ENCODE data around the gene SLX9. TPM values are rescaled to one million over a fixed set of nuclear protein-coding genes. Genes with fewer than 3 reads are reported as not detected.

SLX9 gene, protein sequence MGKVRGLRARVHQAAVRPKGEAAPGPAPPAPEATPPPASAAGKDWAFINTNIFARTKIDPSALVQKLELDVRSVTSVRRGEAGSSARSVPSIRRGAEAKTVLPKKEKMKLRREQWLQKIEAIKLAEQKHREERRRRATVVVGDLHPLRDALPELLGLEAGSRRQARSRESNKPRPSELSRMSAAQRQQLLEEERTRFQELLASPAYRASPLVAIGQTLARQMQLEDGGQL
- total RNA-seq: 18.7 and 19.9 TPM in 2 replicates

DNA sequence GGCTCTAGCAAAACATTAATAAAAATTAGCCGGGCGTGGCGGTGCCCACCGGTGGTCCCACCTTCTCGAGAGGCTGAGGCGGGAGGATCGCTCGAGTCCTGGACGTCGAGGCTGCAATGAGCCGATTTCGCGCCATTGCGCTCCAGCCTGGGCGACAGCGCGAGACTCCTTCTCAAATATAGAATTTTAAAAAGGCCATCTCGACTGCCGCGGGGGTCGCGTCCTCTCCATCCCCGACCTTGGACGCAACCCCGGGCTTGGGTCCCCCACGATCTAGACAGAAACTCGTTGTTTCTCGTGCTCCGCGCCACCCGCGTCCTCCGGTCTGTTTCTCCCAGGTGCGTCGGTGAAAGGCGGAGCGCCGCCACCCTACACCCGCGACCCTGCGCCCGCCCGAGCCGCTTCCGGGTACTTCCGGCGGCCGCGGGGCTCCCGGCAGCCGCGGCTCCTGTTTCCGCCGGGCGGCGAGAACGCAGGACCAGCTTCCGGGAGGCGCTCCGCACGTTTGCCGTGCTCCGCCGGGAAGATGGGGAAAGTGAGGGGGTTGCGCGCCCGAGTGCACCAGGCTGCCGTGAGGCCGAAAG lies at the start of gene SLX9:
TSS of gene SLX9 (plus strand) at position 498 of the 584 bp plus-strand sequence. CDS start at position 527, 29 bp downstream.

DNA sequence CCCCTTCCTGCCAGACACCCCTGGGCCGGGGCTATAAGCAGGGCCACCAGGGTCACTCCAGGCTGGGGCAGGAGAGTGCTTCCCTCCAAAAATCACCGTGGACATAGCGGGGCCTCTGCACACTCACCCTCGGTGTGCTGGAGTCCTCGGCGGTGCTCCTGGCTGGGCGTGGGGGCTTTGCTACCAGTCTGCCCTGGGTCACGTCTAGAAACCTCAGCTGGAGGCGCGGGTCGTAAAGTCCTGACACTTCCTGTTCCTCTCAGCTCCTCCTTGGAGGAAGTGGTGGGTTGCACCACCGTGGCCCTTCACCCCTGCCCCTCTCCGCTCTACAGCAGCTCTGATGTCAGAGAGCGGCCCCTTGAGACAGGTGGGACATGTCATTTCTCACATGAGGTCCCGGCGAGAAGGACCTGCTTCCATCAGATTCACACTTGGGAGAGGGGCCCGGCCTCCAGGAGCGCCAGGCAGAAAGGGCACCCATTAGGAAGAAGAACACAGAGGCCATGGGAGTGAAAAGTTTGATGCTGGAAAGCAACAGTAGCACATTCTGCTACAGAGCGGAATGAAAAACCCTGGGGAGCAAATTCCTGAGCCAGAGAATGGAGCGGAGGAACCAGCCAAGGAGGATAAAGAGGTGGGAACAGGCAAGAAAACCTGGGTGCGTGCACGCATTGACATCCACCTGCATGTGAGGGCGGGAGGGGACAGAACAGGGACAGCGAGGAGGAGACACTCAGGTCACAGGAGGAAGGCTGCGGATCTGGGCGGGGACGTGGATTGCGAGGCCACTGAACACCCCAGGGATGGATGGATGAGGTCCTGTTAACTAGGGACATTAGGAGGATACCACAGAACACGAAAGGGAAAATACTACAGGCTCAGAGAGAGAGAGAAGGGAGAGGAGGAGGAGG lies 18.9 kb upstream of the SLX9 start, which contains the start of gene ITGB2:
TSS of gene ITGB2 (minus strand) at position 206 of the 911 bp plus-strand sequence. CDS start 10,117 bp downstream, outside the sequence.

Other genes with a start within 250 kb of the SLX9 start
- gene KRTAP10-12, start 242.9 kb upstream of the SLX9 start, total RNA-seq: not detected in 2 replicates
- not detected in 2 replicates for gene TSPEAR, start 228.5 kb upstream of the SLX9 start, total RNA-seq
- 56.4 and 66.0 TPM in 2 replicates for gene UBE2G2, start 138.2 kb upstream of the SLX9 start, total RNA-seq
- 71.0 and 119 TPM in 2 replicates for gene SUMO3, start 122.0 kb upstream of the SLX9 start, total RNA-seq
- 145 and 248 TPM in 2 replicates for gene PTTG1IP, start 66.3 kb upstream of the SLX9 start, total RNA-seq
- gene ITGB2, start 19.1 kb upstream of the SLX9 start, total RNA-seq: not detected in 2 replicates
- gene ADARB1, start 134.6 kb downstream of the SLX9 start, total RNA-seq: 5.6 and 9.7 TPM in 2 replicates